CMK (cell line): ENCODE results near the gene TRAF7.

Experiments used
- DNase-seq: peaks from one replicate; pipeline ENCODE4 v3.0.0-alpha.2; 2010; ENCODE audit warnings: low read depth

TRAF7 gene

GRCh38 chr16:2183671-2184070 is 28.1 kb downstream of the TRAF7 start:
- no peak for DNase-seq

- no peak for DNase-seq
Observed at GRCh38 chr16:2184346-2184745, 28.8 kb downstream of the TRAF7 start.

- DNase-seq, result no peak
Observed at GRCh38 chr16:2184962-2185361, 29.4 kb downstream of the TRAF7 start.

- DNase-seq, result no peak
Observed at GRCh38 chr16:2186064-2186463, 30.5 kb downstream of the TRAF7 start.

GRCh38 chr16:2186505-2186904 is 30.9 kb downstream of the TRAF7 start:
- DNase-seq, result no peak

GRCh38 chr16:2187212-2187611 is 31.6 kb downstream of the TRAF7 start:
- DNase-seq, result no peak

GRCh38 chr16:2188395-2188794 is 32.8 kb downstream of the TRAF7 start:
- DNase-seq, result no peak

- no peak for DNase-seq
Observed at GRCh38 chr16:2189252-2189893, 33.8 kb downstream of the TRAF7 start.

GRCh38 chr16:2190002-2190658 is 34.5 kb downstream of the TRAF7 start:
- DNase-seq, result no peak

GRCh38 chr16:2190659-2191445 is 35.3 kb downstream of the TRAF7 start:
- no peak for DNase-seq

- no peak for DNase-seq
Observed at GRCh38 chr16:2191446-2191706, 35.8 kb downstream of the TRAF7 start.

GRCh38 chr16:2194166-2194834 is 38.7 kb downstream of the TRAF7 start:
- DNase-seq, result no peak

- DNase-seq, result no peak
Observed at GRCh38 chr16:2194852-2195321, 39.3 kb downstream of the TRAF7 start.

- DNase-seq, result no peak
Observed at GRCh38 chr16:2195322-2196161, 40.0 kb downstream of the TRAF7 start.

- DNase-seq, result no peak
Observed at GRCh38 chr16:2196162-2196980, 40.8 kb downstream of the TRAF7 start, which contains the start of gene CASKIN1. TSS of gene CASKIN1 (minus strand) at chr16:2196605. CDS start at chr16:2196432, 173 bp downstream.

GRCh38 chr16:2196981-2197511 is 41.5 kb downstream of the TRAF7 start:
- DNase-seq, result no peak

GRCh38 chr16:2197765-2198164 is 42.2 kb downstream of the TRAF7 start:
- no peak for DNase-seq

GRCh38 chr16:2198283-2198682 is 42.7 kb downstream of the TRAF7 start:
- no peak for DNase-seq

- DNase-seq, result no peak
Observed at GRCh38 chr16:2199095-2199494, 43.5 kb downstream of the TRAF7 start.

- no peak for DNase-seq
Observed at GRCh38 chr16:2199621-2200139, 44.1 kb downstream of the TRAF7 start.
